AG04449 (cell line): ENCODE data around the gene GRM7.

Experiments used
- CTCF ChIA-PET: fragments of 350-600 bp; formaldehyde crosslinking; extraction: SDS; loops from one replicate; lab custom pipeline; 2021; ENCODE audit warnings: antibody characterized with exemption; lab: Yijun Ruan, JAX
- POLR2A ChIA-PET: fragments of 400-600, 350-600 bp; formaldehyde crosslinking; extraction: SDS; loops from one replicate; lab custom pipeline; 2020; ENCODE audit warnings: antibody characterized with exemption, inconsistent platforms; lab: Yijun Ruan, JAX
- DNase-seq: peaks from one replicate; pipeline ENCODE4 v3.0.0-alpha.2; 2010; ENCODE audit warnings: low read depth, low spot score
- H3K4me3 ChIP-seq: 2 replicates; pipeline ENCODE4 v1.5.1; 2011; ENCODE audit warnings: low read depth, mild to moderate bottlenecking, control low read depth, low read length
- CTCF ChIP-seq: IDR thresholded peaks from one replicate; pipeline ENCODE4 v1.5.1; 2011; ENCODE audit warnings: mild to moderate bottlenecking, moderate library complexity, low read length, control low read depth, inconsistent platforms; ENCODE audit not compliant: insufficient read depth; ENCODE audit errors: missing control alignments

Gene GRM7

GRCh38 chr3:7332696-7333095, 471.8 kb downstream of the GRM7 start:
- TF ChIP-seq CTCF: no peak
- POLR2A ChIA-PET: no interaction called here
- no peak for DNase-seq
- CTCF ChIA-PET: no interaction called here
- H3K4me3 ChIP-seq: no peak overlapping the region

- no peak for TF ChIP-seq CTCF
- H3K4me3 ChIP-seq: no peak overlapping the region
- ChIA-PET CTCF (no interaction called here), POLR2A (no interaction called here)
- no peak for DNase-seq
Measured at GRCh38 chr3:7333125-7333524, 472.2 kb downstream of the GRM7 start.

GRCh38 chr3:7340795-7341194, 479.9 kb downstream of the GRM7 start:
- ChIA-PET POLR2A (no interaction called here), CTCF (no interaction called here)
- H3K4me3 ChIP-seq: no peak overlapping the region
- no peak for DNase-seq
- TF ChIP-seq CTCF: no peak

- ChIA-PET CTCF (no interaction called here), POLR2A (no interaction called here)
- no peak for TF ChIP-seq CTCF
- H3K4me3 ChIP-seq: no peak overlapping the region
- DNase-seq: no peak
Measured at GRCh38 chr3:7346364-7346763, 485.4 kb downstream of the GRM7 start.

GRCh38 chr3:7357101-7357500, 496.2 kb downstream of the GRM7 start:
- POLR2A ChIA-PET: no interaction called here
- no peak overlapping the region for H3K4me3 ChIP-seq
- TF ChIP-seq CTCF: no peak
- CTCF ChIA-PET: no interaction called here
- DNase-seq: no peak

GRCh38 chr3:7367968-7368367, 507.1 kb downstream of the GRM7 start:
- no peak overlapping the region for H3K4me3 ChIP-seq
- TF ChIP-seq CTCF: no peak
- no peak for DNase-seq
- POLR2A ChIA-PET: no interaction called here
- CTCF ChIA-PET: no interaction called here

GRCh38 chr3:7368597-7368996, 507.7 kb downstream of the GRM7 start:
- TF ChIP-seq CTCF: no peak
- no peak overlapping the region for H3K4me3 ChIP-seq
- CTCF ChIA-PET: no interaction called here
- POLR2A ChIA-PET: no interaction called here
- DNase-seq: no peak
